ENCODE measurements around the gene S1PR5.

The S1PR5 gene

GRCh38 chr19:10478476-10478875 is 38.8 kb downstream of the S1PR5 start:
- Histone ChIP-seq H3K4me2 (ENCODE audit: insufficient read depth, low read length) (no peak overlapping the region), H2AFZ (ENCODE audit: low read depth, low read length) (no peak overlapping the region), H3K27me3 (ENCODE audit: insufficient read depth, low read length, poor library complexity) (no peaks in the 10 kb centered on the region), H3K9ac (ENCODE audit: low read depth, low read length) (no peak overlapping the region), H3K4me1 (ENCODE audit: insufficient read depth, low read length) (no peaks in the 10 kb centered on the region), H3K9me3 (ENCODE audit: insufficient read depth, low read length, severe bottlenecking) (no peaks in the 10 kb centered on the region), H3K36me3 (ENCODE audit: insufficient read depth, low read length) (no peaks in the 10 kb centered on the region), H3K79me2 (ENCODE audit: insufficient read depth, low read length) (no peaks in the 10 kb centered on the region), H3K27ac (ENCODE audit: low read length) (no peak overlapping the region), H3K4me3 (ENCODE audit: low read depth in 1 of 2, low read length in 2 of 2) (no peak overlapping the region), H4K20me1 (ENCODE audit: insufficient read depth, low read length) (no peaks in the 10 kb centered on the region)
- ATAC-seq (ENCODE audit: insufficient read depth, low read depth): no peak
- DNase-seq: no peak
- no peak for TF ChIP-seq CTCF (IDR thresholded peaks at IDR 0.05; ENCODE audit: borderline replicate concordance, extremely low read depth, low read length, poor library complexity, severe bottlenecking)

- Histone ChIP-seq H3K9me3 (ENCODE audit: insufficient read depth, low read length, severe bottlenecking) (no peaks in the 10 kb centered on the region), H3K4me2 (ENCODE audit: insufficient read depth, low read length) (no peak overlapping the region), H3K27ac (ENCODE audit: low read length) (no peak overlapping the region), H4K20me1 (ENCODE audit: insufficient read depth, low read length) (no peaks in the 10 kb centered on the region), H3K4me3 (ENCODE audit: low read depth in 1 of 2, low read length in 2 of 2) (no peak overlapping the region), H3K79me2 (ENCODE audit: insufficient read depth, low read length) (no peaks in the 10 kb centered on the region), H3K4me1 (ENCODE audit: insufficient read depth, low read length) (no peaks in the 10 kb centered on the region), H3K36me3 (ENCODE audit: insufficient read depth, low read length) (no peaks in the 10 kb centered on the region), H3K27me3 (ENCODE audit: insufficient read depth, low read length, poor library complexity) (no peaks in the 10 kb centered on the region), H2AFZ (ENCODE audit: low read depth, low read length) (no peak overlapping the region), H3K9ac (ENCODE audit: low read depth, low read length) (no peak overlapping the region)
- no peak for TF ChIP-seq CTCF (IDR thresholded peaks at IDR 0.05; ENCODE audit: borderline replicate concordance, extremely low read depth, low read length, poor library complexity, severe bottlenecking)
- no peak for TF ChIP-seq EZH2 (IDR thresholded peaks at IDR 0.05; ENCODE audit: borderline replicate concordance, low read depth, low read length, severe bottlenecking)
- no peak for DNase-seq
- peak; percentile 49; the same call in 1 of the 3 replicates for ATAC-seq (ENCODE audit: insufficient read depth, low read depth)
Measured at GRCh38 chr19:10474962-10475451, 42.2 kb downstream of the S1PR5 start.

- Histone ChIP-seq H2AFZ (ENCODE audit: low read depth, low read length) (no peak overlapping the region), H3K4me1 (ENCODE audit: insufficient read depth, low read length) (no peaks in the 10 kb centered on the region), H3K9ac (ENCODE audit: low read depth, low read length) (no peak overlapping the region), H3K4me3 (ENCODE audit: low read depth in 1 of 2, low read length in 2 of 2) (no peak overlapping the region), H4K20me1 (ENCODE audit: insufficient read depth, low read length) (no peaks in the 10 kb centered on the region), H3K4me2 (ENCODE audit: insufficient read depth, low read length) (no peak overlapping the region), H3K27me3 (ENCODE audit: insufficient read depth, low read length, poor library complexity) (no peaks in the 10 kb centered on the region), H3K36me3 (ENCODE audit: insufficient read depth, low read length) (no peaks in the 10 kb centered on the region), H3K9me3 (ENCODE audit: insufficient read depth, low read length, severe bottlenecking) (no peaks in the 10 kb centered on the region), H3K79me2 (ENCODE audit: insufficient read depth, low read length) (no peaks in the 10 kb centered on the region), H3K27ac (ENCODE audit: low read length) (no peak overlapping the region)
- no peak for ATAC-seq (ENCODE audit: insufficient read depth, low read depth)
- no peak for TF ChIP-seq EZH2 (IDR thresholded peaks at IDR 0.05; ENCODE audit: borderline replicate concordance, low read depth, low read length, severe bottlenecking)
- no peak for TF ChIP-seq CTCF (IDR thresholded peaks at IDR 0.05; ENCODE audit: borderline replicate concordance, extremely low read depth, low read length, poor library complexity, severe bottlenecking)
- DNase-seq: no peak
Measured at GRCh38 chr19:10473192-10473591, 44.1 kb downstream of the S1PR5 start.

GRCh38 chr19:10471909-10472308 is 45.3 kb downstream of the S1PR5 start:
- no peaks in the 10 kb centered on the region for H3K9me3 ChIP-seq (ENCODE audit: insufficient read depth, low read length, severe bottlenecking)
- H3K4me3 ChIP-seq (ENCODE audit: low read depth in 1 of 2, low read length in 2 of 2): no peak overlapping the region
- TF ChIP-seq EZH2 (IDR thresholded peaks at IDR 0.05; ENCODE audit: borderline replicate concordance, low read depth, low read length, severe bottlenecking) (no peak), CTCF (IDR thresholded peaks at IDR 0.05; ENCODE audit: borderline replicate concordance, extremely low read depth, low read length, poor library complexity, severe bottlenecking) (peak; percentile 67)
- H3K79me2 ChIP-seq (ENCODE audit: insufficient read depth, low read length): no peaks in the 10 kb centered on the region
- no peak overlapping the region for H3K4me2 ChIP-seq (ENCODE audit: insufficient read depth, low read length)
- H3K36me3 ChIP-seq (ENCODE audit: insufficient read depth, low read length): no peaks in the 10 kb centered on the region
- ATAC-seq (ENCODE audit: insufficient read depth, low read depth) (peak; percentile 84), DNase-seq (peak; percentile 23)
- no peak overlapping the region for H3K27ac ChIP-seq (ENCODE audit: low read length)
- H3K27me3 ChIP-seq (ENCODE audit: insufficient read depth, low read length, poor library complexity): no peaks in the 10 kb centered on the region
- H3K4me1 ChIP-seq (ENCODE audit: insufficient read depth, low read length): no peaks in the 10 kb centered on the region
- H2AFZ ChIP-seq (ENCODE audit: low read depth, low read length): no peak overlapping the region
- no peak overlapping the region for H3K9ac ChIP-seq (ENCODE audit: low read depth, low read length)
- H4K20me1 ChIP-seq (ENCODE audit: insufficient read depth, low read length): no peaks in the 10 kb centered on the region
